ENCODE results near the gene FGFR2.

FGFR2 gene

GRCh38 chr10:121452581-121452980, 145.7 kb downstream of the FGFR2 start:
- no peak for DNase-seq (ENCODE audit: low read depth)

- no peak for DNase-seq (ENCODE audit: low read depth)
Measured at GRCh38 chr10:121450247-121450646, 148.0 kb downstream of the FGFR2 start.

DNA sequence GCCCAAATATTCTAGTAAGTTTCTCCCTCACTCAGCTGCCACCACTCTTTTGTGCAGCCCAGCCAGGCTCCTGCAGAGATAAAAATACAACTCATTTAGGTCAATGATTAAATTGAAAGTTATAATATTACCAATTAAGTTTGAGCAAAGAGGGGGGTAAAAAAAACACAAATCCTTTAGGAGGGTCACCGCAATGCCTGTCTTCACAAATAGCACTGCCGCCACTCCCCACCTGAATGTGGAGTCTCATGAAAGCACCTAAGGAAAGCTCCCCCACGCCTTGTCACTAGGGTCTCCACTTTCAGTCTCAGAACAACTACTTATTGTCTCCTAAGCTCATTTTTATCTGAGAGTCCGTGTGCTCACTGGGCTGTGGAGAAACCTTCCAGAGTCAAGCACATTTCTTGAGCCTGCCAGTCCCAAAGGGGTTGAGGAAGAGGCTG, 148.7 kb downstream of the FGFR2 start:
- no peak for DNase-seq (ENCODE audit: low read depth)

GRCh38 chr10:121448766-121449421, 149.3 kb downstream of the FGFR2 start:
- DNase-seq (ENCODE audit: low read depth) = no peak

DNA sequence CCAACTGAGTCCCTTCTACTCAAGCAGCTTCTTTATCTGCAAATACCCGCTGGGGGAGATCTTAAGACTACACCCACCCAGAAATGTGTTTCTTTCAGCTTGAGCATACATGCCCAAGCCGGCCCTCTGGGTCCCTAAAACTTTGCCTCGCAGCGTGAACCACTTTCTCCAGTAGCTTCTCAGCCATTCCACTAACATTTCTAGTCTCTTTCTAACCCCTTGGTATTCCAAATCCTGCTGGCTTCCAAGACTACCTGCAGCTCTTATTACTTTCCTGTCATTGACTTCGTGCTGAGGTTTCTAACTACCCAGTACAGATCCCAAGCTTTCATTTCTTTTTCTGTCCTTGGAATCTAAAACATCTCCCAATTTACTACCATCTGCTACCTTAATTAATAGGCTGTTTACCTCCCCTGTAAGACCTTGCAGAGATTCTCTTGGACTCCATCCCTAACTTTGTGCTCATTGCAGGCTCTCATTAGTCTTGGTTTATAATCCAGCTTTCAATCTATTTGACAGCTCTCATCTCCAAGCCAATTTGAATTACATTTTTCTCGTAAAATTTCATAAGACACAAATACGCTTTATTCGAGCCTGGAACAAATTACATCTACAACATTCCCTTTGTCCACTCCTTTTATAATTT, 153.6 kb downstream of the FGFR2 start:
- no peak for DNase-seq (ENCODE audit: low read depth)

DNA sequence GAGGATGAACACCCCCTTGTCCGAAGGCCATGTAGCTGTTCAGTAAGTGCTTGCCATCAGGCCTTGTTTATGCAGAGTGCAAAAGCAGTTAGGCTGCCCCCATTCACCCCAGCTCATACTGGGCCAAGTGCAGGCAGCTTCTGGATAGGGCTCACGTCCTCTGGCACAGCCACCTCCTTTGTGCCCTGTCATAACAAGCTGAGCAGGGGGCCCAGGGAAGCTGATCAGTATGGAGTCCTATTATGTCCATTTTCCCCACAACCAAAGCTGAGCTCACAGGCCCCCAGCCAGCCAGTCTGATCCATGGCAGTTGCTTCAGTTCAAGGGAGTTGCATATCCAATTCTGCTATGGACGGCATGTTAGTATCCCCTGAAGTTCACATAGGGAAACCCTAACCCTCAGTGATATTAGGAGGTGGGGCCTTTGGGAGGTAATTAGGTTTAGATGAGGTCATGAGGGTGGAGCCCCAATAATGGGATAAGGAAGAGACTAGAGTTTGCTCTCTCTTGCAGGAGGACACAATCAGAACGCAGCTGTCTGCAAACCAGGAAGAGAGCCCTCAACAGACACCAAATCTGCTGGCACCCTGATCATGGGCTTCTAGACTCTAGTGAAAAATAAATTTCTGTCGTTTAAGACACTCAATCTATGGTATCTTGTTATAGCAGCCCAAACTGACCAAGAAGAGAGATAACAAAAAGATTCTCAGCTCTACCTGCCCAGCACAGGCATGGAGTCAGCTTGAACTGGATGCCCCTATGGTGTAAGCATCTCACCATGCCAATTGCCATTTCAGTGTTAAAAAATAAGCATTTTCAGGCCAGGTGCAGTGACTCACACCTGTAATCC, 155.9 kb downstream of the FGFR2 start:
- DNase-seq (ENCODE audit: low read depth) = no peak

DNA sequence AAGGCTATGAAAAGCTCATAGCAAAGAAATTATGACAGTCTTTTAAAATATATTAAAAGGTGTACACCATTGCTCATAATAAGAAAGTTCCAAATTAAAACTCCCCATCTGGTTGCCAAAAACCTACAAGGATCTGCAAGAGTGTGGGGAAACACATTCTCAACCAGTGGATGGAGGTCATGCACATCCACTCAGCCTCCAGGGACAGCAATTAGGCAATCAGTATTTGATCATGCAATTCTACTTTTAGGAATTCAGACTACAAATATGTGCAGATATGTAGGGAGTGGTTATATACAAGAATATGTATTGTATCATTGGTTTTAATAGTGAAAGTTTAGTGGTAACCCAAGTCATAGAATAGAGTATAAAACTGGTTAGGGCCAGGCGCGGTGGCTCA, 157.8 kb downstream of the FGFR2 start:
- DNase-seq (ENCODE audit: low read depth) = no peak

- DNase-seq (ENCODE audit: low read depth) = no peak
Measured at GRCh38 chr10:121438333-121438732, 159.9 kb downstream of the FGFR2 start.

- DNase-seq (ENCODE audit: low read depth) = no peak
Measured at GRCh38 chr10:121437596-121437995, 160.6 kb downstream of the FGFR2 start.

DNA sequence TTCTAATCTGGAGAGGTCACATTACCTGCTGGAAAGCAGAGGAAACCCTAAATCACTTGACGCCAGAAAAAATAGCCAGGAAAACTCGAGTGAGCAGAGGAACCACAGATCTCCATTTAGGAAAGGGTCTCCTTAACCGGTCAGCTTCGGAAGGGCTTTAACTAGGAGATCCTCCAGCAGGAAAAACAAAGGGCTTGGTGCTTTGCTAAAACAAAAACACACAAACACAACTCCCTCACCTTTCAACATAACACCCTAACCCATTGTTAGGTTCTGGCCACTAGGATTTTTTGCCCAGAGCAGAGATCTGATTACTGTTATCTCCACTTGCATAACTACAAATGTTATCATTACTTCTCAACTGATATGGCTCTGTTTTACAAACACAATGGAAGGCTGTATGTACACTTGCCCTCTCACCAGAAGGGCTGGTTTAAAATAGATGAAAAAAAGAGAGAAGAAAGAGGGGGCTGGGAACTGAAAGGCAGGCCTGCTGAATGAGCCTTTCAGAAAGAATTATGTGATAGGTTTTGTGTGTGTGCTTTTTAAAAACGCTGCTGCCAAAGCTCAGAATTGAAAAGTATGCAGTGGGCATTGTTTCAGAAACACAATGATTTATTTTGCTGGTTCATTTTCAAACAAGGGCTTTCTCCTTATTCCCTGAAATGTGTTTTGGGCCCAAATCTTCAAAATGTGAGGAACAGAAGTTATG, 161.5 kb downstream of the FGFR2 start:
- DNase-seq (ENCODE audit: low read depth) = no peak

DNA sequence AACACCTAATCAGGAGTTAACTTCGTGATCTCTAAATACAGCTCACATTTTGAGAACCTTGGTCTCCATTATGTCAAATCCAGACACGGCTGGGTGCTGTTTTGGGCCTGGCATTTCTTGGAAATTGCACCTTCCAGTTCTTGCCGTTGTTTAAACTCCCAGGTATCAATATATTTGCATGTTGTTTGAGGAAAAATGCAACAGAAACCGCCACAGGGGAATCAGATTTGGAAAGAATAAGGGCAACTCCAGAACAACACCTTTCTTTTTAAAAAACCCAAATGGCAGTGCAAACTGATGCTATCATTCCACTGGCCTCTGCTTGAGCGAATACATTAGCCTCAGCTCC, 162.0 kb downstream of the FGFR2 start:
- DNase-seq (ENCODE audit: low read depth) = no peak

GRCh38 chr10:121435099-121435875, 163.0 kb downstream of the FGFR2 start:
- DNase-seq (ENCODE audit: low read depth) = no peak

DNA sequence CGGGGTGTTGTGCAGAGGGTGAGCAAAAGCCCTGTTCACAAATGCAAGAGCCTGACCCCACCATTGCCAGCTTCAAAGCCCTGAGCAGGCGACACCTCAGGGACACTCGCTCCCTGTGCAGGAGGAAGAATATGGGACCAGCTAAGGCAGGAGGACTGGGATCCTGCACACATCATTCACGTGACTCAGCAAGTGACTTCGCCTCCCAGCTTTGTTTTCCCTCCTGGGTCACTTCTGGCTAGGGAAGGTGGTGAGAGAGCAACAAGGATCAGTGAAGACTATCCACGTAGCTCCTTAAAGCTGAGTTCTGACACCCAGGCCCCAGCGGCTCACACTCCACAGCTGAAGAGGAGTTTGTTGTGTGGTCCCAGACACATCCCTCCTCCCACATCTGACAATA, 164.3 kb downstream of the FGFR2 start:
- no peak for DNase-seq (ENCODE audit: low read depth)

DNA sequence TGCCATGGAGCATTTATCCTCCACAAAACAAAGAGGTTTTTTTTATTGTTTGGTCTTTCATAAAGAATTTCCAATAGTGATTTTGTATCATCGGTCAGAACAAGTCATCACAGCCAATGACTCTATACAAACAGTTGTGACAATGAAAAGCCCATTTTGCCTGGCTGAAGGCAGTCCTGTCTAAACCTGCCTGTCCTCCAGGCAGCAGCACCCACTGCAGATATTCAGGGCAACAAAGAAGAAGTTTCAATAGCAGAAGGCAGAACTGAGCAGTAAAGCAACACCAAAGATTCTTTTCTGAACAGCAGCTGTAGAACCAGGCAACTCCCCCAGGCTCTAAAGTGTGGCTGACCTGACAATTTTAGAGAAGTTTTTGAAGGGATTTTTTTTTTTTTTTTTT, 169.4 kb downstream of the FGFR2 start:
- no peak for DNase-seq (ENCODE audit: low read depth)
